Karpas-422 (cell line): ENCODE results near the gene FFAR1. TPM values are rescaled to one million over a fixed set of nuclear protein-coding genes. Genes with fewer than 3 reads are reported as not detected.
"Not testable (repeated sequence)": the region's sequence is repeated elsewhere in the genome, so short reads cannot be mapped to it uniquely, and the experiment has no call there.

ENCODE experiments used
- DNase-seq: peaks from one replicate; pipeline ENCODE4 v3.0.0-alpha.2; 2015
- H2AFZ ChIP-seq: fragments of 200-600 bp; sonication (generic); 2 replicates; pipeline ENCODE4 v1.6.1; 2014; ENCODE audit warnings: antibody characterized with exemption, low read length, mixed read lengths
- H3K27ac ChIP-seq: fragments of 200-600 bp; sonication (generic); 2 replicates; pipeline ENCODE4 v1.5.1; 2014; ENCODE audit warnings: mild to moderate bottlenecking, low read length, moderate library complexity
- H3K27me3 ChIP-seq: fragments of 200-600 bp; sonication (generic); 2 replicates; pipeline ENCODE4 v1.6.1; 2014; ENCODE audit warnings: low read length, mixed read lengths
- H3K36me3 ChIP-seq: fragments of 200-600 bp; sonication (generic); 2 replicates; pipeline ENCODE4 v1.6.1; 2014; ENCODE audit warnings: low read length, mixed read lengths; ENCODE audit not compliant: insufficient read depth
- H3K4me1 ChIP-seq: fragments of 200-600 bp; sonication (generic); 2 replicates; pipeline ENCODE4 v1.6.1; 2014; ENCODE audit warnings: mild to moderate bottlenecking, low read length, mixed read lengths
- H3K4me2 ChIP-seq: fragments of 200-600 bp; sonication (generic); 2 replicates; pipeline ENCODE4 v1.6.1; 2014; ENCODE audit warnings: low read length, low read depth, mild to moderate bottlenecking; ENCODE audit not compliant: poor library complexity, severe bottlenecking
- H3K4me3 ChIP-seq: fragments of 200-600 bp; sonication (generic); 2 replicates; pipeline ENCODE4 v1.5.1; 2014; ENCODE audit warnings: mild to moderate bottlenecking, antibody characterized with exemption, low read length, mixed read lengths
- H3K79me2 ChIP-seq: fragments of 200-600 bp; sonication (generic); 2 replicates; pipeline ENCODE4 v1.6.1; 2014; ENCODE audit warnings: mild to moderate bottlenecking, low read length, mixed read lengths
- H3K9ac ChIP-seq: fragments of 200-600 bp; sonication (generic); 2 replicates; pipeline ENCODE4 v1.6.0; 2014; ENCODE audit warnings: low read length
- H3K9me2 ChIP-seq: fragments of 200-600 bp; sonication (generic), shearing (Covaris generic); replicated peaks from 2 replicates; pipeline ENCODE4 v1.6.0; 2014; ENCODE audit warnings: mild to moderate bottlenecking, low read length, moderate library complexity; ENCODE audit not compliant: insufficient read depth
- H3K9me3 ChIP-seq: fragments of 300-700, 200-600 bp; sonication (generic); 2 replicates; pipeline ENCODE4 v1.6.1; 2014; ENCODE audit warnings: low read length, mixed read lengths
- H4K20me1 ChIP-seq: fragments of 200-600 bp; sonication (generic); 2 replicates; pipeline ENCODE4 v1.6.1; 2014; ENCODE audit warnings: mild to moderate bottlenecking, antibody characterized with exemption, low read length, low read depth; ENCODE audit not compliant: insufficient read depth
- total RNA-seq: library from RNA; depleted of rRNA; stranded (reverse); fragments of >200 nt; shearing (Covaris generic); gene quantifications from 2 replicates; pipeline ENCODE4 v1.2.3, GENCODE V29; 2014; ENCODE audit warnings: low replicate concordance

FFAR1 gene
- total RNA-seq, 1 experiment from 2014 or later = 0.34 TPM

- Histone ChIP-seq H3K4me1 (peaks cover 10% of the 10 kb centered on the region), H3K27me3 (no peaks in the 10 kb centered on the region), H3K9me2 (no peaks in the 10 kb centered on the region), H3K36me3 (no peaks in the 10 kb centered on the region), H3K9ac (no peak overlapping the region), H3K4me3 (no peak overlapping the region), H3K27ac (no peak overlapping the region), H2AFZ (no peak overlapping the region), H3K9me3 (no peaks in the 10 kb centered on the region), H4K20me1 (no peaks in the 10 kb centered on the region), H3K4me2 (no peak overlapping the region), H3K79me2 (no peaks in the 10 kb centered on the region)
- peak; percentile 38 for DNase-seq
Measured at GRCh38 chr19:35355791-35356460, 8.2 kb downstream of the FFAR1 start.

GRCh38 chr19:35357867-35358573, 10.3 kb downstream of the FFAR1 start, which contains the start of gene FFAR3:
Gene FFAR3, plus strand, starts transcription at chr19:35358460. Its CDS starts 431 bp downstream, at chr19:35358891.
- Histone ChIP-seq H3K4me2 (no peak within 1 kb of the TSS), H3K9me2 (no peaks in the 10 kb centered on the region), H2AFZ (no peak within 1 kb of the TSS), H3K27me3 (no peaks in the 10 kb centered on the region), H3K36me3 (no peaks in the 10 kb centered on the region), H3K27ac (no peak within 1 kb of the TSS), H3K9ac (no peak within 1 kb of the TSS), H3K4me1 (no peaks in the 10 kb centered on the region; the same call in 1 of the 2 replicates), H4K20me1 (no peaks in the 10 kb centered on the region), H3K4me3 (no peak within 1 kb of the TSS), H3K79me2 (no peaks in the 10 kb centered on the region), H3K9me3 (no peaks in the 10 kb centered on the region)
- DNase-seq = no peak

GRCh38 chr19:35358834-35359233, 11.1 kb downstream of the FFAR1 start:
- H3K27ac ChIP-seq, H3K4me1 ChIP-seq, H3K4me2 ChIP-seq, H3K4me3 ChIP-seq, H3K79me2 ChIP-seq, H3K9ac ChIP-seq, DNase-seq, H3K9me2 ChIP-seq, H3K27me3 ChIP-seq, H4K20me1 ChIP-seq, H3K9me3 ChIP-seq, H3K36me3 ChIP-seq, H2AFZ ChIP-seq: not testable (repeated sequence)

- not testable (repeated sequence) for H3K4me2 ChIP-seq, H3K36me3 ChIP-seq, H3K4me3 ChIP-seq, H3K27ac ChIP-seq, H3K27me3 ChIP-seq, H3K9me2 ChIP-seq, H4K20me1 ChIP-seq, DNase-seq, H3K9ac ChIP-seq, H3K4me1 ChIP-seq, H3K9me3 ChIP-seq, H3K79me2 ChIP-seq, H2AFZ ChIP-seq
Measured at GRCh38 chr19:35359395-35359794, 11.7 kb downstream of the FFAR1 start.

- H3K4me1 ChIP-seq, H3K79me2 ChIP-seq, H3K9me2 ChIP-seq, H3K36me3 ChIP-seq, H3K4me2 ChIP-seq, H3K27ac ChIP-seq, H4K20me1 ChIP-seq, H3K4me3 ChIP-seq, H3K9ac ChIP-seq, H2AFZ ChIP-seq, H3K9me3 ChIP-seq, H3K27me3 ChIP-seq, DNase-seq: not testable (repeated sequence)
Measured at GRCh38 chr19:35360081-35360480, 12.4 kb downstream of the FFAR1 start.

GRCh38 chr19:35360880-35361420, 13.2 kb downstream of the FFAR1 start:
- Histone ChIP-seq H3K27ac (no peak overlapping the region), H4K20me1 (no peaks in the 10 kb centered on the region), H3K9me2 (no peaks in the 10 kb centered on the region), H3K4me2 (no peak overlapping the region), H3K4me1 (no peaks in the 10 kb centered on the region; the same call in 1 of the 2 replicates), H2AFZ (no peak overlapping the region), H3K79me2 (no peaks in the 10 kb centered on the region), H3K4me3 (no peak overlapping the region), H3K9me3 (no peaks in the 10 kb centered on the region), H3K9ac (no peak overlapping the region), H3K36me3 (no peaks in the 10 kb centered on the region), H3K27me3 (no peaks in the 10 kb centered on the region)
- DNase-seq = peak; percentile 27

- no peaks in the 10 kb centered on the region for H3K9me2 ChIP-seq
- H3K4me2 ChIP-seq = no peak overlapping the region
- no peaks in the 10 kb centered on the region for H3K36me3 ChIP-seq
- H3K4me1 ChIP-seq = no peaks in the 10 kb centered on the region; the same call in 1 of the 2 replicates
- peak; percentile 17 for DNase-seq
- H4K20me1 ChIP-seq = no peaks in the 10 kb centered on the region
- H3K79me2 ChIP-seq = no peaks in the 10 kb centered on the region
- H3K27ac ChIP-seq = no peak overlapping the region
- H3K4me3 ChIP-seq = no peak overlapping the region
- H3K27me3 ChIP-seq = no peaks in the 10 kb centered on the region
- H3K9ac ChIP-seq = no peak overlapping the region
- H2AFZ ChIP-seq = no peak overlapping the region
- no peaks in the 10 kb centered on the region for H3K9me3 ChIP-seq
Measured at GRCh38 chr19:35362261-35363000, 14.7 kb downstream of the FFAR1 start.

GRCh38 chr19:35363001-35363590, 15.4 kb downstream of the FFAR1 start:
- Histone ChIP-seq H3K4me2 (no peak overlapping the region), H3K27ac (no peak overlapping the region), H3K4me3 (no peak overlapping the region), H3K27me3 (no peaks in the 10 kb centered on the region), H3K79me2 (no peaks in the 10 kb centered on the region), H3K36me3 (no peaks in the 10 kb centered on the region), H3K4me1 (no peaks in the 10 kb centered on the region; the same call in 1 of the 2 replicates), H4K20me1 (no peaks in the 10 kb centered on the region), H2AFZ (no peak overlapping the region), H3K9me2 (no peaks in the 10 kb centered on the region), H3K9me3 (no peaks in the 10 kb centered on the region), H3K9ac (no peak overlapping the region)
- peak; percentile 10 for DNase-seq
